ENCODE results near the gene HIF1AN.
"Not testable (repeated sequence)": the region's sequence is repeated elsewhere in the genome, so short reads cannot be mapped to it uniquely, and the experiment has no call there.

HIF1AN gene

DNA sequence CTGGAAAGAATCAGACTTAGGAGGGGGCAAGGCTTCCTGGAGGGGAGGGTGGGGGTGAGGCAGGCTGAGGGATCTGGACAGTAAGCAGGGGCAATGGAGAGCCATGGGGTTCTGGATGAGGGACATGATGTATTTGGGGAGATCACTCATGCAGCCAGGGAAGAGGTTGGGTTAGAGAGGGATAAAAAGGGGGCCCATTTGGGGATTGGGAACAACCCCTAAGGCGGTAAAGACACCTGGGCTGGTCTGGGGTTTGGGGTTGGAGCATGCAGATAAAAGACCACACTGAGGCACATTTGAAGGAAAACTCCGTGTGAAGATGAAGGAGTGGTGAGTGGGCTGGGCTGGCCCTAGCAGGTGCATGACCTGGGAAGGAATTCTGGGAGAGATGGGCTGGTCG is 30.8 kb downstream of the HIF1AN start:
- Histone ChIP-seq H3K36me3 (ENCODE audit: insufficient read depth, low read length) (no peaks in the 10 kb centered on the region), H3K27ac (no peak overlapping the region), H3K9ac (ENCODE audit: insufficient read length) (no peak overlapping the region), H3K4me3 (no peak overlapping the region), H3K9me3 (ENCODE audit: low read depth, low read length) (no peaks in the 10 kb centered on the region)
- TF ChIP-seq POLR2AphosphoS5 (IDR thresholded peaks at IDR 0.05; ENCODE audit: borderline replicate concordance, low read depth, low read length) (no peak), FOXP2 (optimal IDR thresholded peaks at IDR 0.05; ENCODE audit: control extremely low read depth, extremely low read length, insufficient read depth) (no peak), EZH2 (IDR thresholded peaks at IDR 0.05) (no peak)
- no peak for DNase-seq (ENCODE audit: low read depth, low spot score)

DNA sequence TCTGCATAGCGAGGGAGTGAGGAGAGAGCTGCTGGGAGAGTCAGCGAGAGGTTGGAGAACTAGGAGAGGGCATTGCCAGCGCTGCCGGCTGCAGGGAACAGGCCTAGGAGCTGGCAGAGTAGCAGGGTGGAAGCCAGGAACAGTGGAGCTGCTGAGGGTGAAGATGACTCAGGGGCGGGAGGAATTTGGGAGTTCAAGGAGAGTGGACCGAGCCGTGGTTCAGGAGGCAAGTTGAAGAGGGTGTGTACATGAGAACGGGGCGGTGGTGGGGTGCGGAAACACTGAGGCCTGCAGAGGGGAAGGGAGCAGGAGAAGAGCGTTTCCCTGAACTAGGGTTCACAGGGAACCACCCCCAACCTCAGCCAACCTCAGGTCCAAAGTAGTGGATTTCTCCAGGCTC is 31.5 kb downstream of the HIF1AN start:
- no peaks in the 10 kb centered on the region for H3K9me3 ChIP-seq (ENCODE audit: low read depth, low read length)
- no peak for DNase-seq (ENCODE audit: low read depth, low spot score)
- no peaks in the 10 kb centered on the region for H3K36me3 ChIP-seq (ENCODE audit: insufficient read depth, low read length)
- no peak overlapping the region for H3K4me3 ChIP-seq
- no peak overlapping the region for H3K27ac ChIP-seq
- no peak overlapping the region for H3K9ac ChIP-seq (ENCODE audit: insufficient read length)
- TF ChIP-seq EZH2 (IDR thresholded peaks at IDR 0.05) (no peak), POLR2AphosphoS5 (IDR thresholded peaks at IDR 0.05; ENCODE audit: borderline replicate concordance, low read depth, low read length) (no peak), FOXP2 (optimal IDR thresholded peaks at IDR 0.05; ENCODE audit: control extremely low read depth, extremely low read length, insufficient read depth) (no peak)

DNA sequence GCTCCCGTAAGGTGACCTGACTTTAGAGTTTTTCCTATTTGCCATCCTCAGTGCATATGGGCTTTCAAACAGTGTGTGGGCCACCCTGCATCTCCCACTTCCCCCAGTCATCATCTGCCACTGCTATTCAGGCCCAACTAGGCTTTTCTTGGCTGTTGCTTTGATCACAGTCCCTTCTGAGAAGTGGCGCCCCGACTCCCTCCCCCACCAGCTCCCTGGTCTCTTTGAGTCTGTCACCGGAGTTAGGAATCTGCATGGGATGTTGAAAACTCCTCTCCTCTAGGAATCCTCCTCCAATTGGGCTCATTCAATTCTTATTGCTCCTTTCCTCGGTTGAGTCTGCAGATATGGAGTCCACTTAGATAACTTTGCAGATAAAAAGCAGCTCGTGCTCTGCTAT is 32.1 kb downstream of the HIF1AN start:
- Histone ChIP-seq H3K9ac (ENCODE audit: insufficient read length) (no peak overlapping the region), H3K9me3 (ENCODE audit: low read depth, low read length) (no peaks in the 10 kb centered on the region), H3K36me3 (ENCODE audit: insufficient read depth, low read length) (no peaks in the 10 kb centered on the region), H3K27ac (no peak overlapping the region), H3K4me3 (no peak overlapping the region)
- TF ChIP-seq EZH2 (IDR thresholded peaks at IDR 0.05), result no peak
- no peak for TF ChIP-seq FOXP2 (optimal IDR thresholded peaks at IDR 0.05; ENCODE audit: control extremely low read depth, extremely low read length, insufficient read depth)
- TF ChIP-seq POLR2AphosphoS5 (IDR thresholded peaks at IDR 0.05; ENCODE audit: borderline replicate concordance, low read depth, low read length), result no peak
- no peak for DNase-seq (ENCODE audit: low read depth, low spot score)

DNA sequence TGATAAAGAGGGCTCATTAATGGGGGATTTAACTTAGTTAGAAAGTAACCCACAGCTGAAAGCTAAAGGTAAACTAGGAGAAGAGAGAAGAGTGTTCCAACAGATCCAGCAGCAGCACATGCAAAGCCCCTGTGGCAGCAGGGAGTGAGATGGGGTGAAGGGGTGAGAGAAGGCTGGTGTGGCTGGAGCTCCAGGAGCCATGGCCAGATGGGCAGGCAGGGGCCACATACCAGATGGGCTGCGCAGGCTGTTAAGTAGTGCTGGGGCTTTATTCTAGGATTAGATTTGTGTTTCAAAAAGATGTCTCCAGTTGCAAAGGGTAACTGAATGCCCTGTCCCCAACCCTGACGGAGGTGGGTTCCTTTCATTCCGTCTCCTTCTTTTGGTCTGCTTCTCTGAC is 33.2 kb downstream of the HIF1AN start:
- Histone ChIP-seq H3K4me3 (no peak overlapping the region), H3K9ac (ENCODE audit: insufficient read length) (no peak overlapping the region), H3K27ac (no peak overlapping the region), H3K9me3 (ENCODE audit: low read depth, low read length) (no peaks in the 10 kb centered on the region), H3K36me3 (ENCODE audit: insufficient read depth, low read length) (no peaks in the 10 kb centered on the region)
- DNase-seq (ENCODE audit: low read depth, low spot score), result no peak
- TF ChIP-seq EZH2 (IDR thresholded peaks at IDR 0.05), result no peak
- TF ChIP-seq FOXP2 (optimal IDR thresholded peaks at IDR 0.05; ENCODE audit: control extremely low read depth, extremely low read length, insufficient read depth), result no peak
- no peak for TF ChIP-seq POLR2AphosphoS5 (IDR thresholded peaks at IDR 0.05; ENCODE audit: borderline replicate concordance, low read depth, low read length)

DNA sequence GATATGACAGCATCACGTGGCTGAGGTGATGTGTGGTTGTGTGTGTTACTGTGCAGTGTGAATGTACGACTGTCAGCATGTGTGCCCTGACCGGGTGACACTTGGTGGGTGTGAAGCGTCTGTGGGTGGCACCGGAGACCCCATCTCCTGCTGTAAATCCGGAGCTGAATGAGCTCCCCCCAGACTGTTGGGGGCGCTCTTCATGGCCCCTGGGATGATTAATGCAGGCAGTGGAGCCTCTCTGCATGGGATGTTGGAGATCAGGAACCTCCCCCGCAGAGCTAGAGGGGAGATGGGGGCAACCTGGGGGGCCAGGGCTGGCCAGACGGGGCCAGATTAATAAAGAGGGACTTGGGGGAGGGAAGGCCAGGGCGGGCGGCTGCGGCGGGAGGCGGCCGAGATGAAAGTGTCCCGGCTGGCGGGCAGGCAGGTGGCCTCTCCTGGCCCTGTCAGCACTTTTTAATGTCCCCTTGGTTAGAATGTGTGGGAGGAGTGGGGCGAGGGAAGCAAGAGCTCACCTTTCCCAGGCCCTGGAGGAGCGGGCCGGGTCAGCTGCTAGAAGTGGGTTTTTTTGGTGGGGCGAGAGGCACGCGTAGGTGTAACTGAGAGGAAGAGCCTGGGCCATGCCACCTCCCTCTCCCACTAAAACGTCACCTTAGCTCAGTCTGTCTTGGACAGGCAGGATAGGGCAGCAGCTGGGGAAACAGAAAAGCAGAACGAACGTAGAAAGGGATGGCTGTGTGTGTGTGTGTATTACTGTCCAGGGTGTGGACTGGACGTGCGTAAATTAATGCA is 34.1 kb downstream of the HIF1AN start:
- no peak for DNase-seq (ENCODE audit: low read depth, low spot score)
- TF ChIP-seq FOXP2 (optimal IDR thresholded peaks at IDR 0.05; ENCODE audit: control extremely low read depth, extremely low read length, insufficient read depth) (no peak), POLR2AphosphoS5 (IDR thresholded peaks at IDR 0.05; ENCODE audit: borderline replicate concordance, low read depth, low read length) (no peak), EZH2 (IDR thresholded peaks at IDR 0.05) (no peak)
- Histone ChIP-seq H3K36me3 (ENCODE audit: insufficient read depth, low read length) (no peaks in the 10 kb centered on the region), H3K9ac (ENCODE audit: insufficient read length) (no peak overlapping the region), H3K9me3 (ENCODE audit: low read depth, low read length) (no peaks in the 10 kb centered on the region), H3K4me3 (no peak overlapping the region), H3K27ac (no peak overlapping the region)

DNA sequence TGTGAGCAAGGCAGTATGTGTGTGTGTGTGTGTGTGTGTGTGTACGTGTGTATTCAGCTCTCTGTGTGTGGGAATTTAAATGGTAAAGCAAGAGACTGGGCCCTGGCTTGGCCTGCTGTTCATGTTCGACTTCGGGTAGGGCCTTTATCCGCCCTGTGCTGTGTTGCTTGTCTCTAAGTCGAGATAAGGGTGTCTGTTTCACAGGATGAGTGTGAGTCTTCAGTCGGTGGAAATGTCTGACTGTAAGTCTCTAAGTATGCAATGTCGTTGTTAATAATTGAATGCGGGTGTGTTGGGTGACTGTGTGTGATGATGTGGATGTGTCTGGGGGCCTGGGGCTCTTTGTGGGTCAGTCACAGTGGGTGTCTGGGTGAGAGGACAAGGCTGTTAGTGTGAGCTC is 34.8 kb downstream of the HIF1AN start:
- Histone ChIP-seq H3K27ac (no peak overlapping the region), H3K36me3 (ENCODE audit: insufficient read depth, low read length) (no peaks in the 10 kb centered on the region), H3K4me3 (no peak overlapping the region), H3K9ac (ENCODE audit: insufficient read length) (no peak overlapping the region), H3K9me3 (ENCODE audit: low read depth, low read length) (no peaks in the 10 kb centered on the region)
- TF ChIP-seq POLR2AphosphoS5 (IDR thresholded peaks at IDR 0.05; ENCODE audit: borderline replicate concordance, low read depth, low read length) (no peak), FOXP2 (optimal IDR thresholded peaks at IDR 0.05; ENCODE audit: control extremely low read depth, extremely low read length, insufficient read depth) (no peak), EZH2 (IDR thresholded peaks at IDR 0.05) (no peak)
- no peak for DNase-seq (ENCODE audit: low read depth, low spot score)

DNA sequence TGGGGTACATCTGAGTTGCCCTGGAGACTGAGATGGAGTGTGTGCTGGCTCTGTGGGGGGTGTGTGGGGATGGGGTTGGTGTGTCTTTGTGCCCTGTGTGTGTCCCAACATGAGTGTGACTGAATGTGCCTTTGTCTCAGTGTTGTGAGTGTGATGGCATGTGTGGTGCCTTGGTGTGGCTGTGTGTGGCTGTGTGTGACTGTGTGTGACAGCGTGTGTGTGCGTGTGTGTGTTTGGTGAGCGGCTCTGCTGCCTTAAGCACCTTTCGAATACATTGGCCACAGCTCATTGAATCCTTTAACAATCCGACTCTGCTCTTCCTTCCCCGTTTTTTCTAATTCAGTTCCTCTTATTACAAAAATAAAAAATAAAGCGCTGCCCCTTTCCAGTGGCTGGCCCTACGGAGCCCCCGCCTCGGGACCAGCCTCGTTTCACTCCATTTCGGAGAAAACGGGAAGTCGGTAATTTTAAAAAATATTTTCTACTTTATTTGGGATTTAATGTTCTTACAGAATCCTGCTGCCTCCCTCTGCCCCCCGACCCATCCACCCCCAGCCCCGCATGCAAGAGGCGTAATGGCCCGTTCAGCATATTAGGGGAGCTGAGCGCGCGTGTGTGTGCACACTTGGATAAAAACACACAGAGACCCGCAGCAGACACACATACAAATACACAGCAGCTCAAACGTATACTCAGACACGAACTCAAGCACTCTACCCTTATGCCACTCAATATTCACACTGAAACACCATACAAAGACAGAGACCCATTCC is 35.5 kb downstream of the HIF1AN start:
- no peaks in the 10 kb centered on the region for H3K36me3 ChIP-seq (ENCODE audit: insufficient read depth, low read length)
- no peaks in the 10 kb centered on the region for H3K9me3 ChIP-seq (ENCODE audit: low read depth, low read length)
- H3K9ac ChIP-seq (ENCODE audit: insufficient read length), result no peak overlapping the region
- TF ChIP-seq EZH2 (IDR thresholded peaks at IDR 0.05) (no peak), POLR2AphosphoS5 (IDR thresholded peaks at IDR 0.05; ENCODE audit: borderline replicate concordance, low read depth, low read length) (no peak), FOXP2 (optimal IDR thresholded peaks at IDR 0.05; ENCODE audit: control extremely low read depth, extremely low read length, insufficient read depth) (no peak)
- no peak overlapping the region for H3K4me3 ChIP-seq
- no peak for DNase-seq (ENCODE audit: low read depth, low spot score)
- no peak overlapping the region for H3K27ac ChIP-seq

DNA sequence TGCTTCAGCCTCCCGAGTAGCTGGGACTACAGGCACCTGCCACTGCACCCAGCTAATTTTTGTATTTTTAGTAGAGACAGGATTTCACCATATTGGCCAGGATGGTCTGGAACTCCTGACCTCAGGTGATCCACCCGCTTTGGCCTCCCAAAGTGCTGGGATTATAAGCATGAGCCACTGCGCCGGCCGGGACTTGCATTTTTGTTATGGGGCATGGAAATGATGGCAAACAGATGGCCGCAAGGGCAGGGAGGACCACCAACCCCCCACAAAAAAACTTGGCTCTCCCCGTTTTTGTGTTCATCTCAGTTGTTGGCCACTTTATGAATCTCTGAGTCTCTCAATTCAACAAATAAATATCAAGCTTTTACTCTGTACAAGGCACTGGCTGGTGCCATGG is 39.4 kb downstream of the HIF1AN start:
- not testable (repeated sequence) for H3K9ac ChIP-seq (ENCODE audit: insufficient read length); H3K4me3 ChIP-seq; H3K36me3 ChIP-seq (ENCODE audit: insufficient read depth, low read length); H3K27ac ChIP-seq; H3K9me3 ChIP-seq (ENCODE audit: low read depth, low read length); DNase-seq (ENCODE audit: low read depth, low spot score)
